Measurements from ENCODE around the gene PHLDA1.

Gene PHLDA1

GRCh38 chr12:76037130-76038103 is 5.8 kb upstream of the PHLDA1 start:
- peak; percentile 93 for DNase-seq (ENCODE audit: low spot score)

- no peak for DNase-seq (ENCODE audit: low spot score)
Observed at GRCh38 chr12:76035045-76035444, 3.5 kb upstream of the PHLDA1 start.

GRCh38 chr12:76033081-76034011 is 1.8 kb upstream of the PHLDA1 start:
- DNase-seq (ENCODE audit: low spot score), result peak; percentile 48

GRCh38 chr12:76032043-76032981 is 736 bp upstream of the PHLDA1 start:
- DNase-seq (ENCODE audit: low spot score), result peak; percentile 56

- DNase-seq (ENCODE audit: low spot score), result peak; percentile 40
Observed at GRCh38 chr12:76031081-76031413, 529 bp downstream of the PHLDA1 start.

GRCh38 chr12:76030341-76031080 is 1.1 kb downstream of the PHLDA1 start:
- no peak for DNase-seq (ENCODE audit: low spot score)

- DNase-seq (ENCODE audit: low spot score), result peak; percentile 50
Observed at GRCh38 chr12:76029982-76030340, 1.6 kb downstream of the PHLDA1 start.

- DNase-seq (ENCODE audit: low spot score), result no peak
Observed at GRCh38 chr12:76028571-76029277, 2.9 kb downstream of the PHLDA1 start.

GRCh38 chr12:76026643-76027063 is 4.9 kb downstream of the PHLDA1 start:
- DNase-seq (ENCODE audit: low spot score), result peak; percentile 76

- no peak for DNase-seq (ENCODE audit: low spot score)
Observed at GRCh38 chr12:76025601-76026575, 5.7 kb downstream of the PHLDA1 start.

- peak; percentile 68 for DNase-seq (ENCODE audit: low spot score)
Observed at GRCh38 chr12:76024942-76025600, 6.5 kb downstream of the PHLDA1 start.

- no peak for DNase-seq (ENCODE audit: low spot score)
Observed at GRCh38 chr12:76024102-76024781, 7.3 kb downstream of the PHLDA1 start.

GRCh38 chr12:76023069-76023690 is 8.4 kb downstream of the PHLDA1 start:
- no peak for DNase-seq (ENCODE audit: low spot score)

GRCh38 chr12:76022506-76022905 is 9.1 kb downstream of the PHLDA1 start:
- DNase-seq (ENCODE audit: low spot score), result no peak

GRCh38 chr12:76020731-76021672 is 10.6 kb downstream of the PHLDA1 start:
- DNase-seq (ENCODE audit: low spot score), result peak; percentile 81

GRCh38 chr12:76020281-76020680 is 11.3 kb downstream of the PHLDA1 start:
- DNase-seq (ENCODE audit: low spot score), result peak; percentile 66
